ENCODE results near the gene MZF1. TPM values are rescaled to one million over a fixed set of nuclear protein-coding genes. Genes with fewer than 3 reads are reported as not detected.

The MZF1 gene
- total RNA-seq, 3 donors from 2014 or later, result 30.4 to 43.3 (median 36.1) TPM

GRCh38 chr19:58568453-58569130, 4.5 kb downstream of the MZF1 start:
- DNase-seq (peak; percentile 2 to 17 (median 12)), ATAC-seq (no peak)
- TF ChIP-seq CTCF (IDR thresholded peaks at IDR 0.05), result no peak

GRCh38 chr19:58566989-58567388, 6.1 kb downstream of the MZF1 start:
- intact Hi-C loops (cut with DNase I, micrococcal nuclease), result no loop called here
- H3K9me3 ChIP-seq, result no peaks in the 10 kb centered on the region
- DNase-seq (peak; percentile 2 to 19 (median 10)), ATAC-seq (no peak)
- no peak for TF ChIP-seq CTCF (IDR thresholded peaks at IDR 0.05)
- H3K36me3 ChIP-seq (ENCODE audit: low read depth), result no peaks in the 10 kb centered on the region
- no peak overlapping the region for H3K4me3 ChIP-seq
- peaks cover 18% of the 10 kb centered on the region for H3K4me1 ChIP-seq (ENCODE audit: low read depth)

More at GRCh38 chr19:58568453-58569130, 4.5 kb downstream of the MZF1 start:
- intact Hi-C loops (cut with DNase I, micrococcal nuclease), result no loop called here
- no peaks in the 10 kb centered on the region for H3K36me3 ChIP-seq (ENCODE audit: low read depth)
- no peak overlapping the region for H3K4me3 ChIP-seq
- H3K4me1 ChIP-seq (ENCODE audit: low read depth), result peaks cover 8% of the 10 kb centered on the region
- no peaks in the 10 kb centered on the region for H3K9me3 ChIP-seq

GRCh38 chr19:58563823-58564222, 9.3 kb downstream of the MZF1 start:
- no peaks in the 10 kb centered on the region for H3K9me3 ChIP-seq
- peaks cover 1% of the 10 kb centered on the region for H3K36me3 ChIP-seq (ENCODE audit: low read depth)
- H3K4me1 ChIP-seq (ENCODE audit: low read depth), result peaks cover 31% of the 10 kb centered on the region
- ATAC-seq, result no peak
- no peak for TF ChIP-seq CTCF (IDR thresholded peaks at IDR 0.05)
- DNase-seq, result peak in 2 of 3 donors; percentile 26 to 34
- intact Hi-C loops (cut with DNase I, micrococcal nuclease), result no loop called here
- no peak overlapping the region for H3K4me3 ChIP-seq

- no peak for ATAC-seq
- intact Hi-C loops (cut with DNase I, micrococcal nuclease), result no loop called here
- no peaks in the 10 kb centered on the region for H3K9me3 ChIP-seq
- peaks cover 31% of the 10 kb centered on the region for H3K4me1 ChIP-seq (ENCODE audit: low read depth)
- TF ChIP-seq CTCF (IDR thresholded peaks at IDR 0.05), result no peak
- peak in 2 of 3 donors; percentile 69 to 70 for DNase-seq
- H3K4me3 ChIP-seq, result no peak overlapping the region
- peaks cover 3% of the 10 kb centered on the region for H3K36me3 ChIP-seq (ENCODE audit: low read depth)
Observed at GRCh38 chr19:58563034-58563573, 10.0 kb downstream of the MZF1 start.

- peak overlapping the region; percentile 14 for H3K4me3 ChIP-seq
- H3K36me3 ChIP-seq (ENCODE audit: low read depth), result peaks cover 3% of the 10 kb centered on the region
- H3K4me1 ChIP-seq (ENCODE audit: low read depth), result peaks cover 31% of the 10 kb centered on the region
- intact Hi-C loops (cut with DNase I, micrococcal nuclease), result no loop called here
- no peak for TF ChIP-seq CTCF (IDR thresholded peaks at IDR 0.05)
- DNase-seq (peak; percentile 54 to 75 (median 73)), ATAC-seq (peak; percentile 16)
- no peaks in the 10 kb centered on the region for H3K9me3 ChIP-seq
Observed at GRCh38 chr19:58562122-58563033, 10.8 kb downstream of the MZF1 start.
